VCaP (cell line): ENCODE results near the gene ARHGEF6.

Experiments
- H3K27ac ChIP-seq: fragments of 450-650 bp; 2 replicates; pipeline ENCODE4 v1.5.1; 2017
- CTCF ChIP-seq: fragments of 450-650 bp; conservative IDR thresholded peaks from 2 replicates; pipeline ENCODE4 v1.5.1; 2017; ENCODE audit warnings: mild to moderate bottlenecking, moderate library complexity

ARHGEF6 gene, protein sequence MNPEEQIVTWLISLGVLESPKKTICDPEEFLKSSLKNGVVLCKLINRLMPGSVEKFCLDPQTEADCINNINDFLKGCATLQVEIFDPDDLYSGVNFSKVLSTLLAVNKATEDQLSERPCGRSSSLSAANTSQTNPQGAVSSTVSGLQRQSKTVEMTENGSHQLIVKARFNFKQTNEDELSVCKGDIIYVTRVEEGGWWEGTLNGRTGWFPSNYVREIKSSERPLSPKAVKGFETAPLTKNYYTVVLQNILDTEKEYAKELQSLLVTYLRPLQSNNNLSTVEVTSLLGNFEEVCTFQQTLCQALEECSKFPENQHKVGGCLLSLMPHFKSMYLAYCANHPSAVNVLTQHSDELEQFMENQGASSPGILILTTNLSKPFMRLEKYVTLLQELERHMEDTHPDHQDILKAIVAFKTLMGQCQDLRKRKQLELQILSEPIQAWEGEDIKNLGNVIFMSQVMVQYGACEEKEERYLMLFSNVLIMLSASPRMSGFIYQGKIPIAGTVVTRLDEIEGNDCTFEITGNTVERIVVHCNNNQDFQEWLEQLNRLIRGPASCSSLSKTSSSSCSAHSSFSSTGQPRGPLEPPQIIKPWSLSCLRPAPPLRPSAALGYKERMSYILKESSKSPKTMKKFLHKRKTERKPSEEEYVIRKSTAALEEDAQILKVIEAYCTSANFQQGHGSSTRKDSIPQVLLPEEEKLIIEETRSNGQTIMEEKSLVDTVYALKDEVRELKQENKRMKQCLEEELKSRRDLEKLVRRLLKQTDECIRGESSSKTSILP

DNA sequence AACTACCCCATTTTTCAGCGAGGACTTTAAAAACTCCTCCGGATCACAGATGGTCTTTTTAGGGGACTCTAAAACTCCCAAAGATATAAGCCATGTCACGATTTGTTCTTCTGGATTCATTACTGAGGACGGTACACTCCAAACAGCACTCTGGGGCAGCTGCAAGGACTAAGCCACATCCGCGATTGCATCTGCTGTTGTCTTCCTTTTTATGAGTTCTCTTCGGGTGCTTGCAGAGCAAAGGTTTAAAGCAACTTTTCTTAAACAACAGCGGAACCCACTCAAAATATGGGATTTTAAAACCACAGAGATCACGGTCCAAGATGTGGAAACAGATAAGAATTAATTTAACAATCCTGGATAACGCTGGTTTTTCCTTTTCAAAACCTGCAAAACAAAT, at the start of gene ARHGEF6:
TSS of gene ARHGEF6 (minus strand) at position 170 of the 400 bp plus-strand sequence. CDS start at position 120, 50 bp downstream.
- no peak for TF ChIP-seq CTCF

DNA sequence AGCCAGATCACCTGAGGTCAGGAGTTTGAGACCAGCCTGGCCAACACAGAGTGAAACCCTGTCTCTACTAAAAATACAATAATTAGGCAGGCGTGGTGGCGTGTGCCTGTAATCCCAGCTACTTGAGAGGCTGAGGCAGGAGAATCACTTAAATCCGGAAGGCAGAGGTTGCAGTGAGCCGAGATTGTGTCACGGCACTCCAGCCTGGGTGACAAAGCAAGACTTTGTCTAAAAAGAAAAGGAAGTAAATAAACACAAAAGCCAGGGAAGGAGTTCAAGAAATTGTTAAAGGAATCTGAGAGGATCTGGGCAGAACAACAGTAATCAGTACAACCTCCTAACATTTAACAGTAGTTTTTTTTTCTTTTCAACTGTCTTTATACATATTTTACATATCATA, 48.7 kb upstream of the ARHGEF6 start:
- no peak for TF ChIP-seq CTCF
- no peak overlapping the region for H3K27ac ChIP-seq

More for the DNA sequence above, at the start of gene ARHGEF6:
- 0 out of 2 replicates have a peak within 1 kb of the TSS, but pooled peaks have one; percentile 4 for H3K27ac ChIP-seq

DNA sequence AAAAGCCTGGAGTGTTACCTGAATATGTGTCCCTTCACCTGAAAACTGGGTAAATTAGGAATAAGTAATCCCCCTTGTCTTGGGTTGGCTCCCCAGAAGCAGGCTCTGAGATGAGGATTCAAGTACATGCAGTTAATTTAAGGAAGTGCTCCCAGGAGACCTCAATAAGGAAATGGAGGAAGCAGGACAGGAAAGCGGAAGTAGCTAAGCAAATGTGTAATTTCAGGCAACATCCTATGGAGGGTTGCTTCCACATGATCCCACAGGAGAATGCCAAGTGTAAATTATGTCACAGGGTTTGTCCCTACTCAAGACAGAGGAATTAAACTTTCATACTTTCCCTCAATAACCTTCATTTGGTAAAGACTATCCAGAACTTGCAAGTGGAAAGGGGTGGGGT, 48.1 kb upstream of the ARHGEF6 start:
- no peak for TF ChIP-seq CTCF
- no peak overlapping the region for H3K27ac ChIP-seq

GRCh38 chrX:136827026-136827425, 46.3 kb upstream of the ARHGEF6 start:
- no peak overlapping the region; the same call in 1 of the 2 replicates for H3K27ac ChIP-seq
- TF ChIP-seq CTCF, result no peak

DNA sequence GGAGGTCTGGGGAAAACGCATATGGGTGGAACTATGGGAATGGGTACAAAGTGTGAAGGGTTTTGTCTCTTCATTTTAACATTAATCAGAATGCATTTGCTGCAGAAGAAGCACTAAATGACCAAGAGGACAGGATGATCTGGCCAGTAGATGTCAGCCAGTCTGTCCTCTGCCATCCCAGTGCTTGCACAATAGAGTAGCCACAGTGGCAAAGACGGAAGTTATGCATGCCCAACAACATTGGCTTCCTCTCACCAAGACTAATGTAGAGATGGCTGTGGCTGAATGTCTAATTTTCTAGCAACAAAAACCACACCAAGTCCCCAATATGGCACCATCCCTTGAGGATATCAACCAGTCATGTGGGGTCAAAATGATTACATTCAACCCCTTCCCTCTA, 45.0 kb upstream of the ARHGEF6 start:
- no peak for TF ChIP-seq CTCF
- H3K27ac ChIP-seq, result no peak overlapping the region

DNA sequence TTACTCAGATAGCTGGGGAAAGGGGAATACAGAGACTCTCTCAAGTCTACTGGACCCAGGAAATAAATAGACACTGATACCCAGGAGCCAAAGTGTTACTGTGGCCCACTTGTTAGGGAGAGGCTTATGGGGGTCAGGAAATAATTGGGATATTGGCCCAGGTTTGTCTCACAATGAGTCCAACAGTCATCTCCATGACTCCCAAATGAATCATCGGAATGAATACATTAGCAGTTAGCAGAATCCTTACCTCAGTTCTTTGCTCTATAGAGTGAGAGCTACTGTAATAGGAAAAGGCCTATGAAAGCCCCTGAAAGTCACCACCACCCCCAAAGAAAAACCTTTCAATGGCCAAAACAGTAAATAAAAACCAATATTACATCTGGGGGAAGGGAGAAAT, 42.4 kb upstream of the ARHGEF6 start:
- no peak for TF ChIP-seq CTCF
- H3K27ac ChIP-seq, result no peak overlapping the region

DNA sequence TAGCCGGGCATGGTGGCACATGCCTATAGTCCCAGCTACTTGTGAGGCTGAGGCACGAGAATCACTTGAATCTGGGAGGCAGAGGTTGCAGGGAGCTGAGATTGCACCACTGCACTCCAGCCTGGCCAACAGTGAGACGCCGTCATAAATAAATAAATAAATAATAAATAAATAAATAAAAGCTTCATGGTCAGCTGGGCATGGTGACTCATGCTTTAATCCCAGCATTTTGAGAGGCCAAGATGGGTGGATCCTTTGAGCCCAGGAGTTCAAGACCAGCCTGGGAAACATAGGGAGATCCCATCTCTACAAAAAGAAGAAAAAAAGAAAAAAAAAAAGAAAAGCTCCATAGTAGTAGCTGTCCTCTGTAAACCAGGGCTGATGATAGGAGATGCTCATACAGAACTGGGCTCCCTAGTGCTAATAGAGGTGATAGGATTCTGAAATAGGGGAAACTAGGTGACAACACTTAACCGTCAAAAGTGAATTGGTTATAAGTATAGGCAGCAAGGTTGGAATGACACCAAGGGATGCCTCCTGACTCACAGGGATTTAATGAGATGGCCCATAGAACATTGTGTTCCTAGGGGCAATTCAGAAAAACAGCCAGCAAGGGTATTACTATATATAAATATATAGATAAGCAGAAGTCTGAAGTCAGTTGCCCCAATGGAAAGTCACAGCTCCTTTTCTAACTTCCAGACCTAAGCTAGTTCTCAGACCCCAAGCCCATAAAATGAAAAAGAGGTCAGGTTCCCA, 41.8 kb upstream of the ARHGEF6 start:
- TF ChIP-seq CTCF, result no peak
- no peak overlapping the region for H3K27ac ChIP-seq

GRCh38 chrX:136819756-136820155, 39.0 kb upstream of the ARHGEF6 start:
- H3K27ac ChIP-seq, result peak overlapping the region; percentile 54
